Lower lobe of right lung (tissue), 2 donors: ENCODE data around the gene TNFAIP8L1. TPM values are rescaled to one million over a fixed set of nuclear protein-coding genes. Genes with fewer than 3 reads are reported as not detected.

Source experiments
- ATAC-seq, 2 donors: fragments of 200-7000 bp; cut with Tn5 transposase; one replicate each; pipeline ENCODE4 v1.9.1; 2020 to 2022; ENCODE audit warnings: mild to moderate bottlenecking in 2 of 2, moderate library complexity in 2 of 2
- DNase-seq: peaks from one replicate; pipeline ENCODE4 v3.0.0-alpha.2; 2020
- H3K27ac ChIP-seq: fragments of 200-600 bp; one replicate; pipeline ENCODE4 v1.8.0; 2022
- H3K27me3 ChIP-seq: fragments of 200-600 bp; one replicate; pipeline ENCODE4 v1.8.0; 2022; ENCODE audit warnings: low read depth
- H3K36me3 ChIP-seq: fragments of 200-600 bp; one replicate; pipeline ENCODE4 v1.8.0; 2022; ENCODE audit warnings: mild to moderate bottlenecking
- H3K4me1 ChIP-seq: fragments of 200-600 bp; one replicate; pipeline ENCODE4 v1.8.0; 2022
- H3K4me3 ChIP-seq: fragments of 200-600 bp; one replicate; pipeline ENCODE4 v1.8.0; 2022; ENCODE audit warnings: mild to moderate bottlenecking
- H3K9me3 ChIP-seq: fragments of 200-600 bp; one replicate; pipeline ENCODE4 v1.8.0; 2022
- CTCF ChIP-seq: fragments of 200-600 bp; IDR thresholded peaks from one replicate; pipeline ENCODE4 v1.8.0; 2022; ENCODE audit warnings: antibody characterized with exemption, mild to moderate bottlenecking
- intact Hi-C: fragments of 100-400 bp; cut with DNase I; formaldehyde crosslinking; loops from one replicate; pipeline ENCODE4 v1.11.0; 2022
- total RNA-seq: library from RNA; stranded (reverse); fragmentation: NEBNext Ultra II Directional; extraction: Animal tissue kit (Norgen Biotek cat#: 25700); gene quantifications from one replicate; pipeline ENCODE4 v1.2.1, GENCODE V29; 2021
- donor health status: DM: no; HTN: yes; CAD: no; lungs with severe emphysema.

Gene TNFAIP8L1
- total RNA-seq, 1 donor from 2014 or later: 11.2 TPM

DNA sequence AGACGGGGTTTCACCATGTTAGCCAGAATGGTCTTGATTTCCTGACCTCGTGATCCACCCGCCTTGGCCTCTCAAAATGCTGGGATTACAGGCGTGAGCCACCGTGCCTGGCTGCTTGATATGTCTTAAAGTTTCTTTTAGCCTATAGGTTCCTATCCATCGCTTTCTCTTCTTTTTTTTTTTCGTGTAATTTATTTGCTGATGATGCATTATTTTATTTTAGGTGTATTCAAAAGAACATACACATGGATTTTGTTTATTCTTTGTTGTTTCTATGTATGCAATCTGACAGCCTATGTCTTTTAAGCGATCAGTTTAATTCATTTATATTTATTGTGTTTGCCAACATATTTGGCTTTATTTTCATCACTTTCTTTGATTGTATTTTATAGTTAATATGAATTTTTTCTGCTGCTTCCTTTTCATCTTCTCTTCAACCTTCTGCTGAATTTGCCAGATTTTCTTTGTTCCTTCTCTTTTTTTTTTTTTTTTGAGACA, 26.0 kb upstream of the TNFAIP8L1 start:
- H3K36me3 ChIP-seq: no peaks in the 10 kb centered on the region
- no peak overlapping the region for H3K27ac ChIP-seq
- DNase-seq (no peak), ATAC-seq (no peak)
- peaks cover 10% of the 10 kb centered on the region for H3K27me3 ChIP-seq
- no peaks in the 10 kb centered on the region for H3K9me3 ChIP-seq
- intact Hi-C loops: no loop called here
- no peak overlapping the region for H3K4me3 ChIP-seq
- TF ChIP-seq CTCF: no peak
- H3K4me1 ChIP-seq: no peaks in the 10 kb centered on the region

DNA sequence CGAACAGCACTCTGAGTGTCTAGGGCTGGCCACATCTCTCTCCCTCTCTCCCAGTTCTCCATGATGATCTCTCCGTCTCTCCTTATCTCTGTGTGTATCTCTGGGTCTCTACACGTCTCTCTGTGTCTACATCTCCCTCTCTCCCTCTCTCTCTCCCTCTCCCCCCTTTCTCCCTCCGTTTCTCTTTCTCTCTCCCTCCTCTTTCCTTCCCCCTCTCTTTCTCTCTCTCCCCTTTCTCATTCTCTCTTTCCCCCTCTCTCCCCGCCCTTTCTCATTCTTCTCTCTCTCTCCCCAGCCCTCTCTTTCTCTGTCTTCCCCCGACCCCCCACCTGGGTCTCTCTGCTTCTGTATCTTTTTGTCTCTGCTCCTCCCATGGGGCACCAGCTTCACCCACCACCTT, 21.3 kb upstream of the TNFAIP8L1 start:
- H3K9me3 ChIP-seq: no peaks in the 10 kb centered on the region
- no peak overlapping the region for H3K27ac ChIP-seq
- no peak for ATAC-seq
- peaks cover 22% of the 10 kb centered on the region for H3K27me3 ChIP-seq
- no peaks in the 10 kb centered on the region for H3K36me3 ChIP-seq
- intact Hi-C loops: no loop called here
- H3K4me3 ChIP-seq: no peak overlapping the region
- no peak for TF ChIP-seq CTCF
- H3K4me1 ChIP-seq: no peaks in the 10 kb centered on the region
- DNase-seq: no peak

DNA sequence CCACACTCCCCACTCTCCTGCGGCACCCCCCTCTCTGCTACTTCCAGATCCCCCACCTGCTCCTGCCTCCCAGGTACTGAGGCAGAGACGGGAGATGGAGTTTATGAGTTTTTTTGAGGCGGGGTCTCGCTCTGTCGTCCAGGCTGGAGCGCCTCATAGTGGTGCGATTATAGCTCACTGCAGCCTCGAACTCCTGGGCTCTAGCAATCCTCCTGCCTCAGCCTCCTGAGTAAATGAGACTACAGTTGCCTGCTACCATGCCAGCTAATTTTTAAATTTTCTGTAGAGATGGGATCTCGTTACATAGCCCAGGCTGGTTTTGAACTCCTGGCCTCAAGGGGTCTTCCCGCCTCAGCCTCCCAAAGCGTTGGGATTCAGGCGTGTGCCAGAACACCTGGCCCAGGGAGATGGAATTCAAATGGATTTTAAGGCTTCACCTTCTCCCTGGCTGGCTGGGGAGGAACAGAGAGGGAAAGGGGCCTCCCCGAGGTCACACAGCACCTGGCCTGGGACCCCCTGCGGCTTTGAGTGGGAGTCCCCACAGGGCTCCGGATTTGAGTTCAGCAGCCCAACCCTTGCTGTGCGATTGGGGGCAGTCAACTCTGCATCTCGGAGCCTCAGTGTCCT, 19.5 kb upstream of the TNFAIP8L1 start:
- TF ChIP-seq CTCF: no peak
- intact Hi-C loops: no loop called here

DNA sequence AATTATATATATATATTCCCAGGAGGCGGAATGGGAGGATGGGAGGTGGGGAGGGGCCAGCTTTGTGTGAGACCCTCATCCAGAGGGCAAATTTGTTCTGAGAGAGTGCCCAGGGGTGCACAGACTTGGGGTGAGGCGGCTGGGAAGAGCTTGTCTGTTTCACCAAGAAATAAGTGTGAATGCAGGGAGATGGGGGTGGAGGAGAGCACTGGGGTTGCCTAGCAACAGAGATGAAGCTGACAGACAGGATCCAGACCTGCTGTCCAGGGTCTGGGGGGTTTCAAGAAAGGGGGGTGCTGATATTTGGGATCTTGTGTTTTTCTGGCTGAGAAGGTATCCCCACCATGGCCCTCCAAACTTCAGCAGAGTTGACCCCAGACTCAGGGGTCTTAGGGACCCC, 18.6 kb upstream of the TNFAIP8L1 start:
- ATAC-seq (no peak), DNase-seq (no peak)
- intact Hi-C loops: no loop called here
- no peaks in the 10 kb centered on the region for H3K4me1 ChIP-seq
- TF ChIP-seq CTCF: no peak
- peaks cover 22% of the 10 kb centered on the region for H3K27me3 ChIP-seq
- no peaks in the 10 kb centered on the region for H3K9me3 ChIP-seq
- no peak overlapping the region for H3K27ac ChIP-seq
- H3K36me3 ChIP-seq: no peaks in the 10 kb centered on the region
- H3K4me3 ChIP-seq: no peak overlapping the region

More for the DNA sequence above, 19.5 kb upstream of the TNFAIP8L1 start:
- Histone ChIP-seq H3K27me3 (peaks cover 22% of the 10 kb centered on the region), H3K36me3 (no peaks in the 10 kb centered on the region), H3K27ac (no peak overlapping the region), H3K9me3 (no peaks in the 10 kb centered on the region), H3K4me3 (no peak overlapping the region), H3K4me1 (no peaks in the 10 kb centered on the region)
- ATAC-seq (no peak), DNase-seq (no peak)

DNA sequence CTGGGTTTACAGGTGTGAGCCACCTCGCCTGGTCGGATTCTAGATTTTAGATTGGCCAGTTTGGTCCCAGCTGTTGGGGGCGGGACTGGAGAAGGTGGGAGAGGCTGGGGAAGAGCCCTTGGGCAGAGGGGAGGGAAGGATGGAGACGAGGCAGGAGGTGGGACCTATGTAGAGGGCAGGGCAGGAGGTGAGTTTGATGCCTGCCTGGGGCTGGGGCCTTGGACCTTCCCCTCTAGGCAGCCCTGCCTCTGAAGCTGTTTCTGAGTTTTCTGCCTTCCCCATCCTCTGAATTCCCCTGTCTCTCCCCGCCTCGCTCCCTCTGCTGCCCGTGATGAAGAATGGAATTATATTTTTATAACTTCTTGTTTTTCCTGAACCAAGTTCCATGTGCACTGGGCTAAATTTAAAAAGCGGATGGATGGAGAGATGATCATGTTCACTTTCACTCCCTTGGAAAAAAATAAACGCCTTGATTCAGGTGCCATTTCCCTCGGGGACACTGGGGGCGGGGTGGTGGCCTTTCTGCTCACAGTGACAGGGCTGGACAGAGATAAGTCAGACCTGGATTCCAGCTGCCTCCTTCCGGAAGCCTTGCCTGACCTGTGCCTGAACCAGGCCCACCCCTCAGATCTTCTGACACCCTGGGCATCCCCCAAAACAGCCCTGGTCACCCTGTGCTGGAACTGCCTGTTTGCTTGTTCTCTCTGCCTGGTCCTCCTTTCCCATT, 16.5 kb upstream of the TNFAIP8L1 start:
- TF ChIP-seq CTCF: no peak
- Histone ChIP-seq H3K4me1 (no peaks in the 10 kb centered on the region), H3K4me3 (no peak overlapping the region), H3K27me3 (peaks cover 25% of the 10 kb centered on the region), H3K36me3 (no peaks in the 10 kb centered on the region), H3K27ac (no peak overlapping the region), H3K9me3 (no peaks in the 10 kb centered on the region)
- DNase-seq (no peak), ATAC-seq (no peak)
- intact Hi-C loops: no loop called here
